Measurements from ENCODE around the gene RAB40C.
A peak's percentile ranks its signal among the peaks of the same experiment; 100 is the strongest.

RAB40C gene

DNA sequence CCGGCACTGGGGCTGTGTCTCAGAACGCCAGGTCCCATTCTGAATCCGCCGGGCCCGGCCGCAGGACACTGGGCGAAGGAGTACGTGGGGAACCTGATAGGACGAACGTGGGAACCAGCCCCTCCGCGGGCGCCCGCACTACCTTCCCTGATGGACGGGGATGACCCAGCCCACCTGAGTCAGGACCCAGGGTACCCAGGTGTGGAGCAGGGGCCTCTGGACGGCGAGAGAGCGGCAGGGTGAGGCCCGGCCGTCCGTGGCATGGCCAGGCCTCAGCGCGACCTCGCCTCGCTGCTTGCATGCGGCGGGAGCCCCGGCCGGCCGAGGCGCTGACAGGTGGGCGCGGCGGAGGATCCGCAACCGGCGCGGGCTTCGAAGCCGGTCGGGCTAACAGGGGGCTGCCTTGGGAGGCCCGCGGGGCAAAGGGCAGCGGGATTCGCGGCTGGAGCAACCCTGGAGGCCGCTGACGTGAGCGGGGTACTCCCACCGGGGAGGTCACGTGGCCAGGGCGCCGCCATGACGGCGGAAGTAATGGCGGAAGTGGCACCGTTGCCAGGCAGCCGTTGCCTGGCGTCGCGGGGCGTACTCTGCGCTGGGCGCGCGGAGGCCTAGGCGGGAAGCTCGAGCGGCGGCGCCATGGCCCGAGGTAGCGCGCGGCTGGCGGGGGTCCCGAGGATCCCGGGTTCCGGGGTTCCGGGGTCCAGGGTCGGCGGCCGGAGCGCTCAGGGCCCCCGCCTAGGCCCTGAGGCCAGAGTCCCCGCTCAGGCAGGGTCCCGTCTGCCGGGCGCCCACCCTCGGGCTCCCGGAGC is 59.1 kb downstream of the RAB40C start, which contains the start of gene WDR90:
Gene WDR90 (plus strand): TSS at position 585 of the 809 bp plus-strand sequence. CDS start 52 bp downstream, at position 637.
- DNase-seq = peak; percentile 91

DNA sequence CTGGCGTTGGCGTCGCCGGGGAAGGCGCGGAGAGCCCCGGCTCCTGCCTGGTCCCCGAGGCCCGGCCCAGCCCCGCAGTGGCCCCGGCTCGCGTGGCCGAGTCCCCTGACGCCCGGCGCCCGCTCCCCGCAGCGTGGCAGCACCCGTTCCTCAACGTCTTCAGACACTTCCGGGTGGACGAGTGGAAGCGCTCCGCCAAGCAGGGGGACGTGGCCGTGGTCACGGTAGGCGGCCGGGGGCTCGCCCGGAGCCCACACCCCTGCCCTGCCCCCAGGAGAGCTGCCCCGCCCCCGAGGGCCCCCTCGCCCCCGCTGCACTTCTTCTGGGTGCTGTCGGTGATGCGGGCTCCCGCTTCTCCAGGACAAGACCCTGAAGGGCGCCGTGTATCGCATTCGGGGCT is 59.8 kb downstream of the RAB40C start:
- DNase-seq = no peak

DNA sequence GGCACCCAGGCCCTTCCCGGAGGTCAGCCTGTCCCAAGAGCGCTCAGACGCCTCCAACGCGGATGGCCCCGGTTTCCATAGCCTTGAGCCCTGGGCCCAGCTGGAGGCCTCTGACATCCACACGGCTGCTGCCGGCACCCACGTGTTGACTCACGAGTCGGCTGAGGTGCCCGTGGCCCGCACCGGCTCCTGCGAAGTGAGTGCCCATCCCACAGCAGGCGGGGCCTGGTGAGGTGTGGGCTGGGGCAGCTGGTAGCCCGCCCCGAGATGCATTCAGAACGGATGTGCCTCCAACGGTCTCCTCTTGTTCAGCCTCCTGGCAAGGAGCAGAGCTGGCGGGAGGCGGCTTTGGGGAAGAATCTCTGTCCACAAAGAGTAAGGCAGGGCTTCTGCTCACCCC is 62.0 kb downstream of the RAB40C start:
- no peak for DNase-seq

DNA sequence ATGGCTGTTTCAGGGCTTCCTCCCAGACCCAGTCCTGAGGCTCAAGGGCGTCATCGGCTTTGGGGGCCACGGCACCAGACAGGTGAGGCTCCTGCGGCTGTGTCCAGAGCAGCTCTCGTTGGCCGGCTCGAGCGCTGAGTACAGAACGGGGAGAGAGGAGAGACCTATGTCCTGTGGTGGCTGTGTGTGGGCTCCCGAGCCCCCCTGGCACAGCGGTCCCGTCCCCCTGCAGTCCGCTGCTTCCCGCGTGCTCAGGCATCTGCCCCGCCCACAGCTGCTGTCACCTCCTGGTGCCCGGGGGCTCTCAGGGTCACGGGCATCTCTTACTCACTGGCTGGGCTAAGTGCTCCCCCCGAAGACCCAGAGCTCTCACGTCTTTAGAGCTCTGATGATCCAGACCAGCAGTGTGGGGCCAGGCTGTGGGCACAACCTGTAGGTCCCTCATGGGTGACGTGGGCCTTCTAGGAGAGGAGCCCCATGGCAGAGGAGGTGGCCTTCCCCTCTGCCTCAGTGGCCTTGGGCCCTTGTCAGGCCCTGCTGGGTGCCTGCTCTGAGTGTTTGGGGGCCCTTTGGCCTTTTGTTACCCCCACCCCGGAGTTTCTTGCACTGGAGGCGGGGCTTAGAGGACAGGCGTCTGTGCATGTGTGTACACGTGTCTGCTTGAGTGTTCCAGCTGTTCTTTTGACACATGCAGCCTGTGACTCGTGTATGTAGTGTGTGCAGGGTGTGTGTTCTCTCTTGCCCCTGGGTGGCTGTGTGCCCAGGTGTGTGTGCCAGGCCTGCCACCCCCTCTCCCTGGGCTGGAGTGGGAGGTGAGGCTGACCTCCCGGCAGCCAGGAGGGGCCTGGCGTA is 62.8 kb downstream of the RAB40C start:
- DNase-seq = no peak

DNA sequence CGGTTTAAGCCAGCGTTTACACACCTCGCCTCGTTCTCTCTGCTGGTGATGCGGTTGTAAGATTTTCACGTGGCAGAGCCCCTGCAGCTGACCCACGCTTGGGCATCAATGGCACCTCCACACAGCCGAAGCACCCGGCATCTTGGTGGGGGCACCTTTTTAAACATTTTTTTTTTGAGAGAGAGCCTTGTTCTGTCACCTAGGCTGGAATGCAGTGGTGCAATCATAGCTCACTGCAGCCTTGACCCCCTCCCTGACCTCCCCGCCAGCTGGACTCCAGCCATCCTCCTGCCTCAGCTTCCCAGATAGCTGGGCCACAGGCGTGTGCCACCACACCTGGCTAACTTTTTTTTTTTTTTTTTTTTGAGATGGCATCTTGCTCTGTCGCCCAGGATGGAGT is 64.2 kb downstream of the RAB40C start:
- DNase-seq = no peak

DNA sequence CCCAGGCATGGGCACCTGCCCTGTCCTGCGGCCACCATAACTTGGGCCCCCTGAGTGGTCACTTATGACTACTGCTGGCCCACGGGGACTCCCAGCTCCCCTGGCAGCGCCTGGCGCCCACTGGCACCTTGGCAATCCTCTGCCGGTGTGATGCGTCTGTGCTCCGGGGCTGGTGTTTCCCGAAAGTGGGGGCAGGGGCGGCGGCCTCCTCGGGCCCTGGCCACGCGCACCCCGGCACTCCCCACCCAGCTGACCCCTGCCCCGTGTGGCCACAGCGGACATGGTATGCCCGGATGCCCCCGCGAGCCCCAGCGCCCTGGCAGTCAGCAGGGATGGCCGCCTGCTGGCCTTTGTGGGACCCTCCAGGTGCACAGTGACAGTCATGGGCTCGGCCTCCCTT is 67.6 kb downstream of the RAB40C start:
- no peak for DNase-seq

DNA sequence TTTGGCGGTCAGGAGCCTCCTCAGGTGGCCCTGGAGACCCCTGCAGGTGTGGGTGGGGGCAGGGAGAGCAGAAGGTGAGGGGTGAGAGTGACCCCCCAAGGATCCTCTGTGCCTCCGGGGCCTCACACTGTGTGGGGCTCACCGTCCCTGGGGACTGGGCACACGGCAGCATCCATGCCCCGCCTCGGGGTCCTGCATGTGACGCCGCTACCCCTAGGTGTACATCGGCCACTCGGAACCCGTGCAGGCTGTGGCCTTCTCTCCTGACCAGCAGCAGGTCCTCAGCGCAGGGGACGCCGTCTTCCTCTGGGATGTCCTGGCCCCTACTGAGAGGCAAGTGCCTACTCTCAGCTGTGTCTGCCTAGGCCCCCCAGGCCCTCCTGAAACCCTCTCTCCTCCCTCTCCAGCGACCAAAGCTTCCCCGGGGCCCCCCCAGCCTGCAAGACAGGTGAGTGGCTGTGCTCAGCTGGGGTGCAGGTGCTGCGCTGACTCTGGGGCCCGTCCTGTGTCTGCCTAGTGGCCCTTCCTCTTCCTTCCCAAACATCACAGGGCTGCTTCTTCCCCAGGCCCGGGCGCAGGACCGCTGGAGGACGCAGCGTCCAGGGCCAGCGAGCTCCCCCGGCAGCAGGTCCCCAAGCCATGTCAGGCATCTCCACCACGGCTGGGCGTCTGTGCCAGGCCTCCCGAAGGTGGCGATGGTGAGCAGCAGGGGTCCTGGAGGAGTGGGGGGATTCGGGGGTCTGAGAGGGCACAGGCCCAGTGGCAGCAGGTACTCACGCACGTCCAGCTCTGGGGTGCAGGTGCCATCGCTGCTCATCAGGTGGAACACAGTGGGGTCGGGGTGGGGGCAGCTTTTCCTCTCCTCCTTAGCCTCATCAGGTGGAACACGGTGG is 69.1 kb downstream of the RAB40C start:
- no peak for DNase-seq

DNA sequence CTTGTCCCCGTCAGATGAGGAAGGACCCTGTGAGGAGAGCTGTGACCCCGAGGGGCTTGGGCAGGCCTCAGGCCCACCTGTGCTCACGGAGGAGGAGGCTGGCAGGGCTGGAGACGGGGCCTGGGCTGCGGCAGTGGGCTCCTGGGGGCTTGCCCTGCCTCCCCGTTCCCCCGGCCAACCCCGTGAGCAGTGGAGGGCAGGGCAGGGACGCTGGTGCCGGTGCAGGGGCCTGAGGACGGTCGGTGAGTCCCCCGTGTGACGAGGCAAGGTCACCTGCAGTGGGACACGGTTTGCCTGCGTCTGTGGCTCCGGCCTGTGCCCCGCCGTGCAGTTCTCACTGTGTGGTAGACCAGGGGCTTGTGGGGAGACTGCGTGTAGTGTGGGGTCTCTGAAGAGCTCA is 69.8 kb downstream of the RAB40C start:
- DNase-seq = no peak

DNA sequence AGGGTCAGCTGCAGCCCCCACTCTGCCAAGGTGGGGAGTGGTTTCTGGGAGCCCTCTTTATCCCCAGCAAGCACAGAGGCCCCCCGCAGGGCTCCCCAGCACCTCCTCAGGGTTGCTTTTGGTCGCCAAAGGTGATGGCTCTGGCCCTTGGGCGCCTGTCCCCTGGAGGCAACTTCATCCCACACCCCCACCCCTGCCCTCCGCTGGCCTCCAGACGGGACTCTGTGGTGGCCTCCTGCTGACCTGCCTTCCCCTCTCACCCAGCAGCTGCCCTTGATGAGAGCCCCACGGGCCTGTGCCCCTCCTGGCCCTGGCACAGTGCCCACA is 70.2 kb downstream of the RAB40C start:
- no peak for DNase-seq

DNA sequence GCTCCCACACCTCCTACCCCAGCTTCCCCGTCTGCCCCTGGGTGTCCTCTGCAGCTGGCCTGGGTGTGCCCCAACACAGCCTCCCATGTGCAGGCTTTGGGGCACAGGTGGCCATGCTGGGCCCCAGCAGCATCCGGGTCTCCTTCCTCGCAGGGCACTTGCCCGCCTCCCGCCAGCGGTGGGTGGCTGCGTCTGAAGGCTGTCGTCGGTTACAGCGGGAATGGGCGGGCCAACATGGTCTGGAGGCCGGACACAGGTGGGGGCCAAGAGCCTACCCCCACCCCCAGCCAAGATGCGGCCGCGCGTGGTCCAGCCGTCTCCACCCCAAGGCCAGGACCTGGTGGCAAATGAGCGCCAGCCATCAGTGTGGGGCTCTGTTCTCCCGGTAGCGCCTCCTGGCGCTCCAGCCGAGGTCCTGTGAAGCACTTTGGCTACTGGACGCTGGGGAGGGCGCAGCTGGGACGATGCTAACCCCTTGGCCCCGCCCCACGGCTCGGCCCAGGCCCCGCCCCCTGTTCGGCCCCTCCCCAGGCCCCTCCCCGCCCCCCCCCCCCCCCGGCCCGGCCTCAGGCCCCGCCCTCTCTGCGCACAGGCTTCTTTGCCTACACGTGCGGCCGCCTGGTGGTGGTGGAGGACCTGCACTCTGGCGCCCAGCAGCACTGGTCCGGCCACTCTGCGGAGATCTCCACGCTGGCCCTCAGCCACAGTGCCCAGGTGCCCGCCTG is 70.8 kb downstream of the RAB40C start:
- DNase-seq = peak; percentile 38

DNA sequence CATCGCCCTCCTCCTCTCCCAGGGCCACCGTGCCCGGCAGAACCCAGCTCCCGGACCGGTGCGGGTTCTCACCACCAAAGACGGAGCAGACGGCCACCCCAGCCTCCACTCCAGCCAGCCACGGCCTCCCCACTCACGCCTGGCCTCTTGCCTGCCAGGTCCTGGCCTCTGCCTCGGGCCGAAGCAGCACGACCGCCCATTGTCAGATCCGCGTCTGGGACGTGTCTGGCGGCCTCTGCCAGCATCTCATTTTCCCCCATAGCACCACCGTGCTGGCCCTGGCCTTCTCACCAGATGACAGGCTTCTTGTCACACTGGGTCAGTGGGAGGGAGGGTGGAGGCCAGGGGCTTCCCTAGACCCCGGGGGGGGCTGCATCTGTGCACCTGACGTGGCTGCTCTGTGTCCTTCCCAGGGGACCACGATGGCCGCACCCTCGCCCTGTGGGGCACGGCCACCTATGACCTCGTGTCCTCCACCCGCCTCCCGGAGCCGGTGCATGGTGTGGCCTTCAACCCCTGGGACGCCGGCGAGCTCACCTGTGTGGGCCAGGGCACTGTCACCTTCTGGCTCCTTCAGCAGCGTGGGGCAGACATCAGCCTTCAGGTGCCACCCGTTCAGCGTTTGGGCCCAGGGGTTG is 71.4 kb downstream of the RAB40C start:
- no peak for DNase-seq

DNA sequence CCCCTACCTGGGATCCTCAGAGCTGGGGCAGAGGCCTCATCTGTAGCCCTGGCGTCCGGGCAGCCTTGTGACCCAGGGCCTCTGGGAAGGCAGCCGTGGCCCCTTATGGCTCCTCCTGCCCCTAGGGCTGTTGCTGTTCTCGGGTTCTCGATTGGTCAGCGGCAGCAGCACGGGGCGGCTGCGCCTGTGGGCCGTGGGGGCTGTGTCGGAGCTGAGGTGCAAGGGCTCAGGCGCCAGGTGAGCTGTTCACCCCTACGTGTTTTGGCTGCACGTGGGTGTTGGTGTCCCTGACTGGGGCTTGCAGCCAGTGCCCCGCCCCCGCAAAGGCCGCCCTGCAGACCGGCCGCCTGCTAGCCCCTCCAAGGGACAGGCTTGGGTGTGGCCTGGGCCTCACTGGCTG is 72.2 kb downstream of the RAB40C start:
- DNase-seq = no peak

DNA sequence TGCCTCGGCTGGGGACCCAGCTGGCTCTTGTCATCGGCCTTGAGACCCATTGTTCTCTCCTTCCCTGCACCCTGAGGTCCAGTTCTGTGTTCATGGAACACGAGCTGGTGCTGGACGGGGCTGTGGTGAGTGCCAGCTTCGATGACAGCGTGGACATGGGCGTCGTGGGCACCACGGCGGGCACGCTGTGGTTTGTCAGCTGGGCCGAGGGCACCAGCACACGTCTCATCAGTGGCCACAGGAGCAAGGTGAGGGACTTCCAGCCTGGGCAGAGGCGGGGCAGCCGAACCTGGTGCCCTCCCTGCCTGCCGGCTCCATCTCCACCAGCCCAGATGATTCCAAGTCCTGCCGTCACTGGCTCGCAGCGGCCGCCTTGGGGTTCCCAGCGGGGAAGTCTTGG is 72.7 kb downstream of the RAB40C start:
- DNase-seq = no peak

DNA sequence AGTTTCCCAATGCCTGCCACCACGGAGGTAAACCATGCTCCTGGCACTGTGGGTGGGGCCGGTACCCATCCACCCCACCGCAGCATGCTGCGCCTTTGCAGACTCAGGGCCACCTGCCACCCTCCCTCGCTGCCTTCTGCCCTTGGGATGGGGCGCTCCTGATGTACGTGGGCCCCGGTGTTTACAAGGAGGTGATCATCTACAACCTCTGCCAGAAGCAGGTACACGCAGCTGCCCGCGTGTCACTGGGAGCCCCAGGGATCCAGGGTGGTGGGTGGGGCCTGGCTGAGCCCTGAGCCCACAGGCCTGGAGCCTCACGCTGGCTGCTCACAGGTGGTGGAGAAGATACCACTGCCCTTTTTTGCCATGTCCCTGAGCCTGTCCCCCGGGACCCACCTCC is 76.7 kb downstream of the RAB40C start:
- DNase-seq = no peak

DNA sequence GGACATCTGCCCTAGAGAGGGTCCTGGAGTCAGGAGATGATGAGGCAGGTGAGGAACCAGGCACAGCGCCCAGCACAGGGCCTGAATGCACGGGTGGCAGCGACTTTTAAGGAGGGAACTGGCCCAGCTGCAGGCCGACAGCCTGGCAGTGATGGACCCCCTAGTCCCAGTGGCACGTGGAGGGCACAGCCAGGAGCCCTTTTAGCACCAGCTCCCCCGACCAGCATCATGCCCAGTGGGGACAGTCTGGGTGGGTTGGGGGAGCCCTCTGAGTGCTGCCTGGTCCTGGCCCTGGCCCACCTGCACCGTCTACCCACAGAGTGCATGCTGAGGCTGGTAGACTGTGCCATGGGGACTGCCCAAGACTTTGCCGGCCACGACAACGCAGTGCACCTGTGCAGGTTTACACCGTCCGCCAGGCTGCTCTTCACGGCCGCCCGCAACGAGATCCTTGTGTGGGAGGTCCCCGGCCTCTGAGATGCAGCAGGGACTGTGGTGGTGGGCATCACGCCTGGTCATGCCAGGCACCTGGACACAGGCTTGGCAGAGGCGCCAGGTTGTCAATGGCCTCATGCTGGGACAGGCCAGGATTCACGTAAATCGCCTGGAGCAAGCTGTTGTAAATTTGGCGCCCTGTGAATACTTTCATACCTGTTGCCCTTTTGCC is 77.4 kb downstream of the RAB40C start:
- DNase-seq = no peak

DNA sequence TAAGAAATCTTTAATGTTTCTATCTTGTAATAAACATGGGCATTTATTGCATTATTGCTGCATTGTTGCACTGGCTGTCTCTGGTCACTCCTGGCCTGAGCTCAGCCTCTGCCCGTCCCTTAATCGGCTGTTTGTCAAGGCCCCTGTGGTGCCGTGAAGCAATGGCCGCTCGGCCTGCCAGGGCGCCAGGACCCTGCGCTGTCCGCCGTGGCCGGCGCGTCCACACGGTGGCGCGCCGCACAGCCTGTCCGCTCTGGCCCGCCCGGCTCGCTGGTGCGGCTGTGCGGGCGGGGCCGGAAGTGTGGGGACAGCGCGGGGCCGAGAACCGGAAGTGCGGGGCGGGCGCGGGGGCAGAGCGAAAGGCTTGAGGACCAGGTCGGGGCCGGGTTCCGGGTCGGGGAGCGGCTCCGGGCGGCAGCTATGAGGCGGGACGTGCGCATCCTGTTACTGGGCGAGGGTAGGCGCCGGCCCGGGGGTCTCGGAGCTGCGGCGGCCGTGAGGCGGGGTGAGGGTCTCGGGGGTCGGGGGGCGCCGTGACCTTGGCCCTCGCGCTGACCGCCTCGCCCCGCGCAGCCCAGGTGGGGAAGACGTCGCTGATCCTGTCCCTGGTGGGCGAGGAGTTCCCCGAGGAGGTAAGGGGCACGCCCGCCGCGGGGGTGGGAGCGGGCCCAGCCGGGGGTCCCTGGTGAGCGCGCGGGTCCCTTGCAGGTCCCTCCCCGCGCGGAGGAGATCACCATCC is 78.1 kb downstream of the RAB40C start, which contains the start of gene RHOT2:
Gene RHOT2 (plus strand): TSS at position 353 of the 739 bp plus-strand sequence. CDS start 68 bp downstream, at position 421.
- peak; percentile 91 for DNase-seq

DNA sequence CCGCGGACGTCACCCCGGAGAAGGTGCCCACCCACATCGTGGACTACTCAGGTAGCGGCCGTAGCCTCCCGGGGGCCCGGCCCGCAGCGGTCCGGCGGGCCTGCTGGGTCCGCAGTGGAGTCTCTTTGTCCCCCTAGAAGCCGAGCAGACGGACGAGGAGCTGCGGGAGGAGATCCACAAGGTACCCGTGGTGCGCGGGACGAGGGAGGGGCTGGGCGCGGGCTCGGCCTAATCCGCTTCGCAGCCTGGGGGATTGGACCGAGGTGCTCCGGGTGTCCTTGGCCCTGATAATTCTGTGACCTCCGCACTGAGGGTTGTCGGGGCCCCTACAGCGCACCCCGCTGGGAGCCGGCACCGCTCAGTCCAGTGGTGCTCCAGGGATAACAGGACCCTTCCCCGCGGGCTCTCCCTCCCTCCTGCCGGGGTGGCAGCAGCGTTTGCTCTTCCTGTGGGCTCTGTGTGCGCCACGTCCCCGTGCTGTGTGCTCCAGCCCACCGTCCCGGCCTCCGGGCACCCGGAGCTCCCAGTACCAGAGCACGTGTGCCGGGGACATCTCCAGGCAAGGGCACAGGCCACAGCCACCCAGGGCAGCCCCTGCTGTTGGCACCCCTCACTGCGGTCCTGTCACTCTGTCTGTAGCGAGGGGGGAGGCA is 78.8 kb downstream of the RAB40C start:
- DNase-seq = no peak

DNA sequence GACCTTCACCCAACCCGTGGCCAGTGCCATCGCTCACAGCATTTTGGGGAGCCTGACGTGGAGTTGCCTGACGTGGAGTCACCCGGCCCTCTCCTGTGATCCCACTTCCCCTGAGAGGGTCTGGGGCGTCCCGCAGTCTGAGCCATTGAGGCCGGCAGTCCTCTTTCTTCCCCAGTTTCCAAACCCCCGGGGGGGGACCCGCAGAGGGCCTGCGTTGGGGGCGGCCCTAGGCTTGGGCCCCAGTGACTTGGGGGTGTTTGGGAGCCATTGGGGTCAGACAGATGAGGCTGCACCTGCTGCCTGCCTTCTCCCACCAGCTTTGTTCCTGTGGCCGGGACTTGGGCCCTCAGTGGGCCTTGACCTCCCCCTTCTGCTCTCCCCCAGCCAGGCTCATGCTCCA is 79.8 kb downstream of the RAB40C start:
- no peak for DNase-seq

DNA sequence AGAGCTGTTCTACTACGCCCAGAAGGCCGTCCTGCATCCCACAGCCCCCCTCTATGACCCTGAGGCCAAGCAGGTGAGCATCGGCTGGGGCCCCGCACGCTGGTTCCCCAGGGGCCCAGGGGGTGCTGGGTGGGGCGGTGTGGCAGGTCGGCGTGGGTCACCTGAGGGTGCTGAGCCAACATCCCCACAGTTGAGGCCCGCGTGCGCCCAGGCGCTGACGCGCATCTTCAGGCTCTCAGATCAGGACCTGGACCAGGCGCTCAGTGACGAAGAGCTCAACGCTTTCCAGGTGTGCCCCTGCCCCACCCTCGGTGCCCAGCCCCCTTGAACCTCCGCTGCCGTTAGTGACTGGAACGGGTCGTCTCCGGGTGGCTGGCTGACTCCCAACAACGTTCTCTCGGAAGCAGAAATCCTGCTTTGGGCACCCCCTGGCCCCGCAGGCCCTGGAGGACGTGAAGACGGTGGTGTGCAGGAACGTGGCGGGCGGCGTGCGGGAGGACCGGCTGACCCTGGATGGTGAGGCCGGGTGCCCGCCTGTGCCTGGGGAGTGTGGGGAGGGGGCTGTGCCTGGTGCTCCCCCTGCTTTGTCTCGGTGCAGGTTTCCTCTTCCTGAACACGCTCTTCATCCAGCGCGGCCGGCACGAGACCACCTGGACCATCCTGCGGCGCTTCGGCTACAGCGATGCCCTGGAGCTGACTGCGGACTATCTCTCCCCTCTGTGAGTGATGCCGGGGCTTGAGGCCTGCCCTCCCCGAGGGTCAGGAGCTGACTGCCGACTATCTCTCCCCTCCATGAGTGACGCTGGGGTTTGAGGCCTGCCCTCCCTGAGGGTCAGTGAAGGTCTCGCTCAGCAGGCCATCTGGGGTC is 80.9 kb downstream of the RAB40C start:
- no peak for DNase-seq

Measured in activated gamma-delta T cell (primary cell).